G401 (cell line): ENCODE measurements around the gene ZC3H15. TPM values are rescaled to one million over a fixed set of nuclear protein-coding genes. Genes with fewer than 3 reads are reported as not detected.
"Not testable (repeated sequence)": the region's sequence is repeated elsewhere in the genome, so short reads cannot be mapped to it uniquely, and the experiment has no call there.

Experiments
- DNase-seq: peaks from one replicate; pipeline ENCODE4 v3.0.0-alpha.2; 2015; ENCODE audit warnings: low spot score
- in situ Hi-C: cut with HindIII; loops from 2 replicates; pipeline ENCODE4 v1.10.0; 2016; ENCODE audit warnings: low sequenced_read_pairs, mixed read lengths
- total RNA-seq: library from RNA; depleted of rRNA; stranded (reverse); fragments of >200 nt; shearing (Covaris generic); gene quantifications from 2 replicates; pipeline ENCODE4 v1.2.3, GENCODE V29; 2014

The ZC3H15 gene
- total RNA-seq, 1 experiment from 2014 or later = 136 TPM

- in situ Hi-C loops = no loop called here
- DNase-seq = no peak
Observed at GRCh38 chr2:186486651-186487647, 889 bp downstream of the ZC3H15 start.

- in situ Hi-C loops = no loop called here
- no peak for DNase-seq
Observed at GRCh38 chr2:186493564-186494085, 7.6 kb downstream of the ZC3H15 start.

- in situ Hi-C loops = no loop called here
- no peak for DNase-seq
Observed at GRCh38 chr2:186496401-186496800, 10.3 kb downstream of the ZC3H15 start.

GRCh38 chr2:186497928-186498327 is 11.9 kb downstream of the ZC3H15 start:
- DNase-seq = no peak
- in situ Hi-C loops = no loop called here

GRCh38 chr2:186498834-186499233 is 12.8 kb downstream of the ZC3H15 start:
- in situ Hi-C loops = no loop called here
- DNase-seq = no peak

GRCh38 chr2:186503827-186504606 is 18.0 kb downstream of the ZC3H15 start:
- in situ Hi-C loops = no loop called here
- peak; percentile 46 for DNase-seq

- in situ Hi-C loops = no loop called here
- DNase-seq = no peak
Observed at GRCh38 chr2:186508263-186508662, 22.2 kb downstream of the ZC3H15 start.

- in situ Hi-C loops = no loop called here
- no peak for DNase-seq
Observed at GRCh38 chr2:186515376-186515775, 29.3 kb downstream of the ZC3H15 start.

GRCh38 chr2:186516396-186516795 is 30.3 kb downstream of the ZC3H15 start:
- in situ Hi-C loops = no loop called here
- no peak for DNase-seq

- in situ Hi-C loops = no loop called here
- no peak for DNase-seq
Observed at GRCh38 chr2:186517090-186517489, 31.0 kb downstream of the ZC3H15 start.

GRCh38 chr2:186518291-186518690 is 32.2 kb downstream of the ZC3H15 start:
- DNase-seq = no peak
- in situ Hi-C loops = no loop called here

GRCh38 chr2:186518945-186519344 is 32.9 kb downstream of the ZC3H15 start:
- in situ Hi-C loops = no loop called here
- DNase-seq = no peak

GRCh38 chr2:186521570-186522153 is 35.6 kb downstream of the ZC3H15 start:
- not testable (repeated sequence) for DNase-seq

GRCh38 chr2:186522450-186522849 is 36.4 kb downstream of the ZC3H15 start:
- in situ Hi-C loops = no loop called here
- DNase-seq = no peak

More at GRCh38 chr2:186521570-186522153, 35.6 kb downstream of the ZC3H15 start:
- in situ Hi-C loops = not testable (repeated sequence)

- DNase-seq = no peak
- in situ Hi-C loops = no loop called here
Observed at GRCh38 chr2:186523791-186524190, 37.7 kb downstream of the ZC3H15 start.

GRCh38 chr2:186526281-186526680 is 40.2 kb downstream of the ZC3H15 start:
- in situ Hi-C loops = no loop called here

GRCh38 chr2:186530314-186530713 is 44.3 kb downstream of the ZC3H15 start:
- DNase-seq = no peak
- in situ Hi-C loops = no loop called here

More at GRCh38 chr2:186526281-186526680, 40.2 kb downstream of the ZC3H15 start:
- DNase-seq = no peak

GRCh38 chr2:186531257-186531775 is 45.3 kb downstream of the ZC3H15 start:
- in situ Hi-C loops = no loop called here
- DNase-seq = no peak

- in situ Hi-C loops = no loop called here
- DNase-seq = no peak
Observed at GRCh38 chr2:186532891-186533290, 46.8 kb downstream of the ZC3H15 start.
